Measurements from ENCODE around the gene LDAF1. TPM values are rescaled to one million over a fixed set of nuclear protein-coding genes. Genes with fewer than 3 reads are reported as not detected.

The LDAF1 gene
- total and polyA plus RNA-seq, 2 experiments from 2014 or later: 30.4 to 34.5 TPM

DNA sequence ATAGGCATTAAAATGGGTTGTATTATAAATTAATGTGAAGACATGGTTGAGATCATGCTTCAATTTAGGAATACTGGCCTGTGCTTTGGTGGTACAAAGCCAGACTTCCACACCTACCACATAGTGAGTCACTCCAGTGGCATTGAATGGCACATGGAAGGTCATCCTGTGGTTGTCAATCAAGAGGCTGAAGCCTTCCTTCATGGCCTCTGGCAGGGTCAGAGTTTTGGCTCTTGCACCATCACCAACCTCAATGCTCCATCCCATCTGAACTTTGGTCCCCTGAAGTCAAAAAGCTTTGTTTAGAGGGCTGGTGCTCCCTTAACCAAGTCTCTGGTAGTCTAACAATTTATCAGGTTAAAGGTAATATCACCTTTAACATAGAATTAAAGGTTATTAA is 46.8 kb downstream of the LDAF1 start:
- Histone ChIP-seq H4K20me1 (ENCODE audit: insufficient read depth) (no peaks in the 10 kb centered on the region), H3K9me3 (ENCODE audit: low read depth) (no peaks in the 10 kb centered on the region), H3K27ac (no peak overlapping the region), H3K9ac (no peak overlapping the region), H3K4me1 (ENCODE audit: insufficient read depth) (no peaks in the 10 kb centered on the region), H3K79me2 (ENCODE audit: insufficient read depth) (no peaks in the 10 kb centered on the region), H3K4me3 (no peak overlapping the region), H3K36me3 (ENCODE audit: low read depth) (no peaks in the 10 kb centered on the region), H3K27me3 (replicated peaks; ENCODE audit: insufficient read depth) (peaks cover 51% of the 10 kb centered on the region), H3K4me2 (ENCODE audit: unreplicated experiment) (no peak overlapping the region), H3K9me2 (ENCODE audit: insufficient read depth) (no peaks in the 10 kb centered on the region), H2AFZ (no peak overlapping the region), H3F3A (ENCODE audit: insufficient read depth) (no peaks in the 10 kb centered on the region)
- in situ Hi-C loops (cut with MboI): no loop called here
- TF ChIP-seq EZH2phosphoT487 (IDR thresholded peaks at IDR 0.05; ENCODE audit: insufficient read depth, low read depth) (no peak), EZH2 (IDR thresholded peaks at IDR 0.05; ENCODE audit: insufficient read depth, poor library complexity, severe bottlenecking) (no peak)
- no peak for DNase-seq

DNA sequence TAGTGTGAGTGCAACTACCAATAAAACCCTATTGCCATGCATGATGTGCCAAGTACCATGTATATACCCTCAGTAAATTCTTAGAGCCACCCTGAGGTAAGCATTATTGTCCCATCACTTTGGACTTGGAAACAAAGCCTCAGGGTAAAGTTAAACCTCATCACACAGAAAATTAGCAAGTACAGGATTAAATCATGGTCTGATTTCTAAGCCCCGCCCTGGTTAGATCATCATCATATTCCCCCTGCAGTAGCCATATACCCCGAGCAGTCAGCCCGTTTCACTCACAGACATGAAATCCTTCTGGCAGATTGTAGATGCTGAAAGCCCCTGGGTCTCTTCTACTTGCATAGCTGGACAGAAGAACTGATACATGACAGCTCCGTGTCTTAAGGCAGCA is 48.1 kb downstream of the LDAF1 start:
- 56 to 64% methylated on average over 4 of the region's 4 CpGs for WGBS, 2 experiments (ENCODE audit: low coverage in 1 of 2, low lambda C conversion rate in 2 of 2, missing lambda C conversion rate in 2 of 2)
- H3K9me2 ChIP-seq (ENCODE audit: insufficient read depth): no peaks in the 10 kb centered on the region
- peaks cover 39% of the 10 kb centered on the region for H3K27me3 ChIP-seq (replicated peaks; ENCODE audit: insufficient read depth)
- no peak overlapping the region for H3K4me3 ChIP-seq
- no peak for DNase-seq
- TF ChIP-seq EZH2 (IDR thresholded peaks at IDR 0.05; ENCODE audit: insufficient read depth, poor library complexity, severe bottlenecking) (no peak), EZH2phosphoT487 (IDR thresholded peaks at IDR 0.05; ENCODE audit: insufficient read depth, low read depth) (no peak)
- H3K4me1 ChIP-seq (ENCODE audit: insufficient read depth): no peaks in the 10 kb centered on the region
- H3K36me3 ChIP-seq (ENCODE audit: low read depth): no peaks in the 10 kb centered on the region
- no peaks in the 10 kb centered on the region for H3K79me2 ChIP-seq (ENCODE audit: insufficient read depth)
- in situ Hi-C loops (cut with MboI): no loop called here
- H3K27ac ChIP-seq: no peak overlapping the region
- H3K9me3 ChIP-seq (ENCODE audit: low read depth): no peaks in the 10 kb centered on the region
- no peak overlapping the region for H3K4me2 ChIP-seq (ENCODE audit: unreplicated experiment)
- H4K20me1 ChIP-seq (ENCODE audit: insufficient read depth): no peaks in the 10 kb centered on the region
- no peaks in the 10 kb centered on the region for H3F3A ChIP-seq (ENCODE audit: insufficient read depth)
- H3K9ac ChIP-seq: no peak overlapping the region
- no peak overlapping the region for H2AFZ ChIP-seq

- Histone ChIP-seq H3K4me3 (no peak overlapping the region), H3K27ac (no peak overlapping the region), H3K4me2 (ENCODE audit: unreplicated experiment) (no peak overlapping the region), H3K9me2 (ENCODE audit: insufficient read depth) (no peaks in the 10 kb centered on the region), H2AFZ (no peak overlapping the region), H4K20me1 (ENCODE audit: insufficient read depth) (no peaks in the 10 kb centered on the region), H3K4me1 (ENCODE audit: insufficient read depth) (no peaks in the 10 kb centered on the region), H3K27me3 (replicated peaks; ENCODE audit: insufficient read depth) (peaks cover 23% of the 10 kb centered on the region), H3K79me2 (ENCODE audit: insufficient read depth) (no peaks in the 10 kb centered on the region), H3F3A (ENCODE audit: insufficient read depth) (no peaks in the 10 kb centered on the region), H3K9me3 (ENCODE audit: low read depth) (no peaks in the 10 kb centered on the region), H3K9ac (no peak overlapping the region), H3K36me3 (ENCODE audit: low read depth) (no peaks in the 10 kb centered on the region)
- TF ChIP-seq EZH2phosphoT487 (IDR thresholded peaks at IDR 0.05; ENCODE audit: insufficient read depth, low read depth) (no peak), EZH2 (IDR thresholded peaks at IDR 0.05; ENCODE audit: insufficient read depth, poor library complexity, severe bottlenecking) (no peak)
- DNase-seq: no peak
- in situ Hi-C loops (cut with MboI): no loop called here
- WGBS, 2 experiments (ENCODE audit: low coverage in 1 of 2, low lambda C conversion rate in 2 of 2, missing lambda C conversion rate in 2 of 2): 38 to 49% methylated on average over 2 of the region's 2 CpGs
Measured at GRCh38 chr16:21208446-21209230, 50.2 kb downstream of the LDAF1 start.

DNA sequence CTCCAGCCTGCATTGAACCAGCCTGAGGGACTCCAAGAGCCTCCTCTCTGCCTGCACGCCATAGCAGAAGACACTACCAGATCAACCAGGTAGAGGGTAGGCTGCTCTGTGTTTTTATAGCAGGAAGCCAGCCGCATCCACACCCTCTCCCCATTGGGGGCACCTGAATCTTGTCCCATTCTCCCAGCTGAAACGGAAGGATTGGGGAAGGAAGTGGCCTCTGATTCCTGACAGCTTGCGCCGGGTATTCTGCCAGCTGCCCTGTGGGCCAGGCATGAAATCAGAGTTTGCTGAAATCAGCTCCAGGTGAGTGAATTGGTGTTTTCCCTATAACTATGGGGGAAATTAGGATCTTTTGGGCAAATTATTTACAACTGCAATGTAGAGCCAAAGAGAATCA is 53.0 kb downstream of the LDAF1 start, which contains the start of gene ZP2:
ZP2 (minus strand) TSS at position 89 of the 400 bp plus-strand sequence; CDS start at position 62, 27 bp downstream.
- Histone ChIP-seq H3K4me1 (ENCODE audit: insufficient read depth) (no peaks in the 10 kb centered on the region), H3F3A (ENCODE audit: insufficient read depth) (no peaks in the 10 kb centered on the region), H4K20me1 (ENCODE audit: insufficient read depth) (no peaks in the 10 kb centered on the region), H2AFZ (no peak within 1 kb of the TSS), H3K4me2 (ENCODE audit: unreplicated experiment) (no peak within 1 kb of the TSS), H3K27ac (no peak within 1 kb of the TSS), H3K9me2 (ENCODE audit: insufficient read depth) (no peaks in the 10 kb centered on the region), H3K9me3 (ENCODE audit: low read depth) (no peaks in the 10 kb centered on the region), H3K36me3 (ENCODE audit: low read depth) (no peaks in the 10 kb centered on the region), H3K79me2 (ENCODE audit: insufficient read depth) (no peaks in the 10 kb centered on the region), H3K27me3 (replicated peaks; ENCODE audit: insufficient read depth) (peaks cover 20% of the 10 kb centered on the region; the same call in 1 of the 2 replicates), H3K9ac (no peak within 1 kb of the TSS), H3K4me3 (no peak within 1 kb of the TSS)
- DNase-seq: no peak
- in situ Hi-C loops (cut with MboI): no loop called here
- 62 to 68% methylated on average over 5 of the region's 5 CpGs for WGBS, 2 experiments (ENCODE audit: low coverage in 1 of 2, low lambda C conversion rate in 2 of 2, missing lambda C conversion rate in 2 of 2)
- no peak for TF ChIP-seq EZH2phosphoT487 (IDR thresholded peaks at IDR 0.05; ENCODE audit: insufficient read depth, low read depth)
- TF ChIP-seq EZH2 (IDR thresholded peaks at IDR 0.05; ENCODE audit: insufficient read depth, poor library complexity, severe bottlenecking): no peak

All from GM23248 (cell line).